Cortex of kidney (tissue), 1 donor: ENCODE measurements around the gene MC4R.
"Not testable (repeated sequence)": the region's sequence is repeated elsewhere in the genome, so short reads cannot be mapped to it uniquely, and the experiment has no call there.

ENCODE experiments used
- DNase-seq: peaks from one replicate; lab custom pipeline; 2025; lab: John Stamatoyannopoulos, UW

MC4R gene

DNA sequence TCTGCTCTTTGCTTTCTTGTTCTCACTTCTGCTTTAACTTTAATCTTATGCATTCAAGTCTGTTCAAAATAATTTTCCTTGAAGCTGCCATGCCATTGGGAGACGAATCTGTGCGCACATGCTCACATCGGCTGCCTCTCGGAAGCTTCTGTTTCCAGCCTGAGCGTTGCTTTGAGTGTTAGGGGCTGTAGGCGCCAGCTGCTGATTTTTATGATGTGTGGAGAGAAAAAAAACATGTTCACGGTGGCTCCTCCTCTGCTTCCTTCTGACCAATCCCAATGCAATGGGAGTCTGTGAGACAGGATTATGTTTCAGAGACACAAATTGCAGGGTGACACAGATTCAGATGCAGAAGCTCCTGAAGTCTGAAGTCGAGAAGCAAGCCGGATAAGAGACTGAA, at the start of gene MC4R:
MC4R (minus strand) TSS at position 180 of the 400 bp plus-strand sequence. CDS start 426 bp downstream, outside the sequence.
- DNase-seq: no peak

DNA sequence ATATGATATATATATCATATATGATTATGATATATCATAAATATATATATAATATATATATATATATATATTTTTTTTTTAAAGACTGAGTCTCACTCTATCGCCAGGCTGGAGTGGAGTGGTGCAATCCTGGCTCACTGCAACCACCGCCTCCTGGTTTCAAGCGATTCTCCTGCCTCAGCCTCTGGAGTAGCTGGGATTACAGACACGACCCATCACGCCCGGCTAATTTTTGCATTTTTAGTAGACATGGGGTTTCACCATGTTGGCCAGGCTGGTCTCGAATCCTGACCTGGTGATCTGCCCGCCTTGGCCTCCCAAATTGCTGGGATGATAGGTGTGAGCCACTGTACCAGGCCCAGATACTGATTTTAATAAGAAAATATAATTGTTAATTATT, 49.7 kb upstream of the MC4R start:
- DNase-seq: not testable (repeated sequence)

DNA sequence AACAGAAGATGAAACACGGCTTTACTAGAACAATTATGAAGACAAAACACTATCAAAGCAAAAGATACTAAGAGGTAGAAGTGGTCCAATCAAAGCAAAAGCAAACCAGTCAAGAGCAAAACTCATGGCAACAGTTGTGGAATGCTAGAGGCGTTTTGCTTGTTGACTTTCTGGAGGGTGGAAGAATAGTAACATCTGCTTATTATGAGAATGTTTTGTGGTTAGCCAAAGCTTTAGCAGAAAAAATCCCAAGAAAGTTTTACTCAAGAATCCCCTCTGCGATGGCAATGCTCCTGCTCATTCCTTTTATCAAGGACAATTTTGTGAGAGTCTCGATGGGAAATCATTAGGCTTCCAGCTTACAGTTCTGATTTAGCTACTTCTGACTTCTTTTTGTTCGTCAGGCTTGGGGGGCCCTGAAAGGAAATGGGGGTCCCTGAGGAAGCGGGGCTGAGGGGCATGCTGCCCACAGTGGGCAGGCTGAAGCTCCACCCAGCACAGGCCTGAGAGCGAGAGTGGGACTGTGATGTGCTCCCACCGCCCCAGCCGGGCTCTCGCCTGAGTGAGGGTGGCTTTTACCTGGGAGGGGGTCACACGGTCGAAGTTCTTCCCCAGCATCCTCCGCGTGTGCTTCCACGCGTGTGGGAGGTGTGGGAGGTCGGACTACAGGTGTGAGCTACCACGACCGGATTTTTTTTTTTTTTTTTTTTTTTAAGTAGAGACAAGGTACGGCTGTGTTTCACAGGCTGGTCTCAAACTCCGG, 49.0 kb upstream of the MC4R start:
- no peak for DNase-seq

DNA sequence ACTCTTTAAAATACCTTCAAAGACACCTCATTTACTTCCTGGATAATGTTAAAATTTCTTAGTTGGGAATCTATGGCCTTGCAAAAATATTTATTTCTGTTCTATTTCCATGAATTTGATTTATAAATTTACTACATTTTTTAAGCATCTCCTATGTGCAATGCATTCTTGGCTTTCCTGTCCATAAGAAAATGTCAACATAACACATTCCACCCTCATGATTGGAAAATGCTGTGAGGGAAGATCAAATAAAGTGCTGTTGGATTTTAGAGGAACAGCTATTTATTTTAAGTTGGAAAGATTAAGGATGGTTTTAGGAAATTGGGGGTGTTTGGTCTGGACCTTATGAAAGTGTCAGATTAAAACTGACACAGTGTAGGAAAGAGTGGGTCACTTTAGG, 45.4 kb upstream of the MC4R start:
- no peak for DNase-seq

DNA sequence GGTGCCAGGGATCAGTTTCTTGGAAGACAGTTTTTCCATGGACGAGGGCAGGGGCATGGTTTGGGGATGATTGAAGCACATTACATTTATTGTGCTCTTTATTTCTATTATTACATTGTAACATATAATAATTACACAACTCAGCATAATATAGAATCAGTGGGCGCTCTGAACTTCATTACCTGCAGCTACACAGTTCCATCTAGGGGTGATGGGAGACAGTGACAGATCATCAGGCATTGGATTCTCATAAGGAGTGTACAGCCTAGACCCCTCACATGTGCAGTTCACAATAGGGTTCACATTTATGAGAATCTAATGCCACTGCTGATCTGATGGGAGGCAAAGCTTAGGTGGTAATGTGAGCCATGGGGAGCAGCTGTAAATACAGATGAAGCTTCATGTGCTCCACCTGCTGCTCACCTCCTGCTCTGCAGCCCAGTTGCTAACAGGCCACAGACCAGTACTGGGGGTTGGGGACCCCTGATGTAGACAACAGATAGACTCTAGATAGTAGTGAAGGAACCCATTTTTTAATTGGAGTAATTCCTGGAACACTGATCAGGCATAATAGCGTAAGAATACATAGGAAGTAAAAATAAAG, 41.5 kb upstream of the MC4R start:
- DNase-seq: no peak

DNA sequence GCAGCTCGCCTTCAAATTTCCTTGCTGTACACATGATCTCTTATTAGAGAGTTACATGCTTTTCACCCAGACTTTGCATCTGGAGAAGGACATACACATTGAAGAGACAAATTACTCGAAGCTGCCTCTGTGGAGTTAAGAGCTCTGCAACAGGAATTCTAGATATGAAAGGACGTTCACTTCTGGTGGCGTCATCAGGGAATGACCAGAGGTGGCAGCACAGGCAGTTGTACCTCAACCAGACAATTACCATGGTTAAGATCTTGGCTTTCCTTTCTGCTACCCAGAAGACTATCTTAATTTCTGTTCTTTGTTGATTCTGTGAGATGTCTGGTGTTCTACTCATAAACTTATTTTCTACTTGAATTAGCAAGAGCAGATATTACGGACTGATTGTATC, 39.1 kb upstream of the MC4R start:
- DNase-seq: no peak

DNA sequence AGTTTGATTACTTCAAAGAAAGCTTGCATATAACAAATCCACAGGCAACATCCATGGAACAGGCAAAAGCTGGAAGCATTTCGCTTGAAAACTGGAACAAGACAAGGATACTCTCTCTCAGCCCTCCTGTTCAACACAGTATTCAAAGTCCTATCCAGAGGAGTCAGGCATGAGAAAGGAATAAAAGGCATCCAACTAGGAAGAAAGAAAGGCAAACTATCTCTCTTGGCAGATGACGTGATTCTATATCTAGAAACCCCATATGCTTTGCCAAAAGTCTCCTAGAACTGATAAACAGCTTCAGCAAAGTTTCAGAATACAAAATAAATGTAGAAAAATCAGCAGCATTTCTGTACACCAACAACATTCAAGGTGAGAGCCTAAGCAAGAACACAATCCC, 34.1 kb upstream of the MC4R start:
- DNase-seq: no peak

DNA sequence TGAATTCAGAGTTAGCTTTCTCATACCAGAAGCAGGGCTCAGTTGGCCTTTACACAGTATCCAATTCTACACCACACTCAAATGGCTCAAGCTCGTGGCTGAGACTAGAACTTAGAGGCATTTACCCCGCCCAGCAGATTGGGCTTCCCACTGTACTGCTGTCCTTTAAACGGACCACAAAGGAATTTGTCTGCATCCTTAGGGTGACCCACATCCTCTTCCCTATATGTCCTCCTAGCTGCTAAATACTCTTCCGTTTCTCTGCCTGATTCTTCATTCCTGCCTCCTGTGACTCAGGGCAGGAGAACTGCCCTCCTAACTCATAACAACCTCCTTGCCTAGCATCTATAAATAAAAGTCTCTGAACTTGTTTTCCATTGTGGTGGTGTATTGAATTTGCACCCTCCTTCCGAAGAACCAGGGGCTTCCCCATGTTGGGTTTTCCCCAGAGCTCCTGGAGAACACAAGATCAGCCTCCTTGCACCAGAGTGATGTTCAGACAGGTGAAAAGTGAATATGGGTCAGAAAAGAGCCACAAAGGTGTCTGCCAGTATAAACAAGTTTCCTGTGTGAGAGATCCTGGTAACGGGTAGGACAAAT, 32.0 kb upstream of the MC4R start:
- DNase-seq: no peak

DNA sequence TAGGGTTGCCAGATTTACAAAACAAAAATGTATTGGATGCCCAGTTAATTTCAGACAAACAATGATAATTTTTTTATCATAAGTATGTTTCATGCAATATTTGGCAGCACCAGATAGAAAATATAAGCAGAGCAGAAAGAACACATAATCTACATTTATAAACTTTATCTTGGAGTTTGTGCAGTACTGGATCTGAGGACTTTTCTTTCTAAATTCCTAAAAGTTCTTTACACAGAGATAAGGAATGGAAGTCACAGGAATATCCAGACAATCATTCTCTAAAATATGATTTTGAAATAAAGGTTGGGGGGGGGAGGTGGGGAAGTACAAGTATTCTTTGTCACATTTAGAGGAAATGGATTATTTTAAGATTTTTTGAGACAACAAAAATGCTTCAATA, 28.8 kb upstream of the MC4R start:
- DNase-seq: no peak

DNA sequence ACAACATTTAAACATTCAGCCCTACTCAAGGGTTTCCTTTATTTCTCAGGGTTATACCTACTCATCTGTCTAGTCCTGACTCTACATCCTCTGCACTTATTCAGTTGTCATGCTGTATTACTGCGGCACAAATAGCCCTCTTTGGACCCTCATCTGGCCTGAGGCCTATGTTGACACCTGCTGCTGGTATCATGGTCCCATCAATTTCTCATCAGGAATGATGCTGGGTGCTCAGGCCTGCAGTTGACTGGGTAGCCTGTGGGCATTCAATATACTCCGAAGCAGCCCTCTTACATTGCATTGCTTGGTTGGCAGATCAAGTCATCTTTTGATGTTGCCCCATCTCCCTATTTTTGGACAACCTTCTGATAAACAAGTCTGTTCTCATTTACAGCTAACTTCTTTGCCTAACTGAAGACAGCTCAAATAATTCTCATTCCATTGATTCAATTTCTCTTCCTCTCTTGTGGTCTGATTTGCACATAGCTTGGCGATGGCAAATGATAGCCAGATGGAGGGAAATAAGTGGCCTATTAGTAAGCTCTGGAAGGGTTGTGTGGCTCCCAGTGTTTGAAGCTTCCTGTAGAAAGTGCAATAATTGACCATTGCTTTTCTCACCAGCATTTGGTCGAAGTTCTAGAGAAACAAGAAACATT, 19.1 kb upstream of the MC4R start:
- DNase-seq: no peak

DNA sequence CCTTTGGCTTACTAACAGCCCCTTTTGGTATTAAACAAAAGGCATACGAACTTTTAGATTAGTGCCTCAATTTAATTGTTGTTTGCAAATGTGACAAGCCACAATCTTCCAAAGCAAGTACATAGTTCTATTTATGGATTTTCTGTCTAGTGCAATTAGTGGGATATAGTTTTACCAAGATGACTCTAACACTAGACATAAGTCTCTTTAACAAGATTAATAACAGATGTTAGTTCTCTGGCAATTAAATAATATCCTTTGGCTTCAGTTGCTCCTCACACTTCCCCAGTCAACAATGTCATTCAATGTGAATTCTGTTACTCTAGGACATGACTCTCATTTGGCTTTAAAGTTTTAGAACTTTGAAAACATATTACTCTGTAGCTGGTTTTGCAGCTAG, 16.7 kb upstream of the MC4R start:
- no peak for DNase-seq

DNA sequence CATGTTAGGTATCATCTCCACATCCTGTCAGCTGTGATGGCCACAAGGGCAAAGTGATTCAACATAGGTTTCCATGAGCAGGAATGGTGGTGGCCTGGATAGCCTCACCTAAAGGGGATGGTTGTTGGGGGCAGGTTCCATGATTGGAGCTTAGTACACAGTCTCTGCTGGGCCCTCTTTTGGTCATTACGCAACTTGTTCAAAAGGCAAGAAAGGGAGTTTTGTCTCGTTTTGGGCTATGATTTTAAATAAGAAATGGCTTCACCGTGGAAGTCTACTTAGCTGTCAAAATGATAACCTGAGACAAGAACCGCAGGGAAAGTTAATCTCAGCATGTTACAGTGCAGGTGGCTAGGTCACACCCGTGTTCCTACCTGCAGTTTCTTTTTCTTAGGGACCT, 13.1 kb upstream of the MC4R start:
- DNase-seq: no peak

DNA sequence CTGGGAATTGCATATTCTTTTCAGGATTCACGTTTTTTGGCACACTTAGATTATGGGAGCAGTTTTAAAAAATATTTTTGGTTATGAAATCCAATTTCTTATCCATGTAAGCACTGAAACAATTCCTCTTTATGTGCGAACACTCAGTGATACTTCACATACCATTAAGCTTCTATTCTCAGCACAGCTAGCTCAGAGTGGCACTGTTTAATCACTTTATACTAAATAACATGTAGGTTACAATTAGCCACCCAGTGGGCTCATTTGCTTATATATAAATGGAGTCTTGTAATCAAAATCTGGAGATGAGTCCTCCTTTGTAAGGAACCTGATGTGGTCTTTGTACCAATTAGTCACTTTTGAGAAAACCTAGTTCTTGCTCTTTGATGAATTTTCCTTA, 11.3 kb upstream of the MC4R start:
- no peak for DNase-seq

DNA sequence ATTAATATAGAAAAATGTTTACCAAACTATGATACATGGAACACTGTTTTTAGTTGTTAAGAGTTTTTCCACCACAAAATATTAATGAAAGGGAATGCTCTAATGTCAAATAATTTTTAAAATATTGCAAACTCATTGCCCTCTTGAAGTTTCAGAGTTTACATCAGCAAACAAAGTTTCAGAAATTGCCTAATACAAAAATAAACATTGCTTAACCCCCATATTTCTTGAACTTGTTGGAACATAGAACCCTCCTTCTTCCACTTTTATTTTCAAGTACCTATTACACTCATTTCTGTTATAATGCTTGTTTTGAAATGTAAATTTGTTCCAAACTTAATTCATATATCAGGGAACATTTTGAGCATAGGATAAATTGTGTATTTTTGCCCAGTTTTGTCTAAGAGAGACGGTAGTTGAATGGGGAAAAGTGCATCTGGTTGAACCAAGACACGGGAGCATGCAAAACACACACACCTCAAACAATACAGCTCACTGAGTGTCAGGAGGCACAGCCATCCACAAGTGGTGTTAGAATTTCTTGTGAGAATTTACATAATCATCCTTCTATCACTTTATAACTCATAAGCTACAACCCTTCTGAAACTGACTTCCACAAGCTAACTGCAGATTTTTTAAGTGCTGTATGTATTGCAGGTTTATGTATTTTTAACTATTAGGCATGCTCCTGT, 5.3 kb upstream of the MC4R start:
- DNase-seq: no peak

DNA sequence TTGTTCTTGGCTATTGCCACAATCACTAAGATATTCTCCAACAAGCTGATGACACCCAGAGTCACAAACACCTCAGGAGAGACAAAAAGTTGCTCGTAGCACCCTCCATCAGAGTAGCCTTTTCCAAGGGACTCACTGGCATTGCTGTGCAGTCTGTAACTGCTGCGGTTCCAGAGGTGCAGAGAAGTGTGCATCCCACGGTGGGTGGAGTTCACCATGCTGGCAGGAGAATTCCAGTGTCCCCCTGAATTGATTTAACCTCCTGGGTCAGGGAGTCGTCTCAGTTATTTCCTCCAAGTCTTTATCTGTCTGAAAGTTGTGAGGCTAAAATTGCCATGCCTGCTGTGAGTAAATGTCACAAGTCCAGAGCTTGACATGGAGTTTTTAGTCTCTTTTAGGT, 443 bp downstream of the MC4R start:
- no peak for DNase-seq

DNA sequence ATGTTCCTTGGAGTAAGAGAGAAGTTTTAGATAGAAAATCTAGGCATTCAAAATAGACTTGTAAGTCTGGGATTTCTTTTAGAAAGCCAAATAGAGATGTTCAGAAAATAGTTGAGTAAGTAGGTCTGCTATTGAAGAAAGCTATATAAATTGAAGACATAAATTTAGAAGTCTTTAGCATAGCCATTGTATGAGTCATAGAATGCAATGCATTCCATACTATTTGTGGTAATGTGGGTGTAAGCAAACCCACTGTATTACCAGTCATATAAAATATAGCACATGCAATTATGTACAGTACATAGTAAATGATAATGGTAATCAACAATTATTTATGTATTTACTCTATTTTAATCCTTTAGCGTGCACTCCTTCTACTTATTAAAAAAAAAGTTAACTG, 14.1 kb downstream of the MC4R start:
- no peak for DNase-seq

DNA sequence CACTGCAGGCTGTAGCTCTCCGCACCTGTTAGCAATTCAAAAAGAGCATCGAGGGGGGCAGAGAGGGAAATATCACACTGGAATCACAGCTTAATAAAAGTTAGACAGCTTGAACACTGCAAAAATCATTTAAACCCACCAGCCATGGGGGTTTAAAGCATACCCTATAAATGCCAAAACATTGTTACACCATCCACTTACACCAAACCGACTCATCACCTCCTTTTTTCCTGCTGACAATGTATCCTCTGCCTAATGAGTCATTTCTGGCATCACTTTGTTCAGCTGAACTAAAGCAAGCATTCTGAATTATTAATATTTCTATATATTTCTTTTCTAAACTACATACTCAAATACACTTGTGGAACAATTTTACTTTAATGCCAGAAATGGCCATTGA, 21.6 kb downstream of the MC4R start:
- no peak for DNase-seq

DNA sequence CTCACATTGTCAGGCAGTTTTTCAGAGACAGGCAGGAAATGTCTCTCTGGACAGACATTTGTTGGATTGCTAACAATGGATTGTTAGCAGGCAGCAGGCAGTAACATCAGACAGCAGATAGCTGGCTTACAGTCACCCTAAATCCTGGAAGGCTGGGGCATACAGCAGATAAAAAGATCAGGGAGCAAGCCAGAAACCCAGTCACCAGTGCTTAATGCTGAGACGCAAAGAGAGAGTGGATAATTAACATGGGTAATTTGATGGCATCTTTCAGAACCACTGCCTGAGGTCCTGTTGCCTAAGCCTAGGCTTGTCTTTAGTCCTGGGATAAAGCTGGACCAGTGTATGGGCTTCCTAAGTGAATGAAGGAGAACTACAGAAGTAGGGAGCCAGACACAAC, 22.4 kb downstream of the MC4R start:
- no peak for DNase-seq

DNA sequence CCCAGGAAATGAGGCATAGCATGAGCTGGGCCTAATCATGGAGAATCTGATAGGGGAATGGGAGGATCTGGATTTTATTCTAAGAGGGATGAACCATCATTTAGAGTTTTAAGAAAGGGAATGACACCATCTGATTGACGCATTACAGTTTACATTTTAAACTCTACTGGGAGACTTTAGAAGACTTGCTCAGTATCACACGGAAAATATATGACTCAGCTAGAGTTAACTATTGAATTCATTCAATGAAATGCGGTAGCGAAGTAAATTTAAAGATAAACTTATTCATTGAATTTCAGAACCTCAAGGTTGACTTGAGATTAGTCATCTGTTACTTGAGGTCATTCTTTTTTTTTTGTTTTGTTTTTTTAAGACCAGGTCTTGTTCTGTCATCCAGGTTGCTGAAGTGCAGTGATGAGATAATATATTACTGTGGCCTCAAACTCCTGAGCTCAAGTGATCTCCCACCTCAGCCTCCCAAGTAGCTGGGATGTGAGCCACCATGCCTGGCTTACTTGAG, 25.0 kb downstream of the MC4R start:
- no peak for DNase-seq

DNA sequence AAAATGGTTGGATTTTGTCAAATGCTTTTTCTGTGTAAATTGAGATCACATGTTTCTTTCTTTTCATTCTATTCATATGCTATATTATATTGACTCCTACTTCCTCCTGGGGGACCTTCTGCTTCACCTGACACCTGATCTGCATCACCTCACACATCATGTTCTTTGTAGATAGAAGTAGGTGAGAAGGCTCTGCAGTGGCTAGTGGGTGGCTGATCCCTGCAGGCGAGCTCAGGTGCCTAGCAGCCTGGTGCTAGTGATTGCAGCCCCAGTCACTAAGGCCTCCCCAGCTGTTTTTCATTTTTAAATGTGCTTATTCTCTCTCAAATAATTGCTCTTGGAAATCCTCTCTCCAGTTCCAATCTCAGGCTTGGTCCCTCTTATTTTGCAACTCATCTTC, 33.6 kb downstream of the MC4R start:
- DNase-seq: no peak

DNA sequence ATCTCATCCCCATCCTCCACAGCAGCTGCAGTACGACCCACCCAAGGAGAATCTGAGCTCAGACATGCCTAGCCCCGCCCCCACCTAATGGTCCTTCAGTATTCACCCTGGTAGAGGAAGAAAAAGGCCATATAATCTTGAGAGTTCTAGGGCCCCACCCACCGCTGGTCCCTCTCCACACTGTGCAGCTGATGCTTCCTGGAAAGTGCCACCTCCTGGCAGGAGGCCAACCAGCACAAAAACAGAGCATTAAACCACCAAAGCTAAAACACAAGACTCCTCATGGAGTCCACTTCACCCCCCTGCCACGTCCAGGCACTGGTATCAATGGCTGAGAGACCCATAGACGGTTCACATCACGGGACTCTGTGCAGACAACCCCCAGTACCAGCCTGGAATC, 40.7 kb downstream of the MC4R start:
- DNase-seq: no peak

DNA sequence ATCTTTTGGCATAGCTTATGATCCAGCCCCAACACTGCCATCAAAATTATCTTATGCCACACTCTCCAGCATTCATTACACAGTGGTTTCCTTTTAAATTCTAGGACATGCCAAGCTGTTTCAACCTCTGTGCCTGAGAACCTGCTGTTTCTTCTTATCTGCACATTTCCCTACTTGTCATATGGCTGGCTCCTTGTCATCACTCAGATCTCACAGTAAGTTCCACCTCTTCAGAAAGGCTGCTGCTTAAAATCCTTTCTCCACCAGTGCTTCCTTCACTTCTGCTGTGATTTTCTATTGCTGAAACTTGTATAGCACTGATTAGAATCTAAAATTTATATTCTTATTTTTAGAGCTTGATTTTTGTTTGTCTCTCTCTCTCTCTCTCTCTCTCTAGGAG, 43.4 kb downstream of the MC4R start:
- DNase-seq: no peak
